Uterus (tissue), 4 donors: ENCODE measurements around the gene ZNF273. TPM values are rescaled to one million over a fixed set of nuclear protein-coding genes. Genes with fewer than 3 reads are reported as not detected.
A peak's percentile ranks its signal among the peaks of the same experiment; 100 is the strongest.
"Not testable (repeated sequence)": the region's sequence is repeated elsewhere in the genome, so short reads cannot be mapped to it uniquely, and the experiment has no call there.

ENCODE experiments used
- DNase-seq, 2 donors: peaks; one replicate each; pipeline ENCODE4 v3.0.0-alpha.2; 2019 to 2020
- H3K27ac ChIP-seq, 2 donors: fragments of 200-600 bp; sonication (generic); 1 replicate in 1 of 2; 2 replicates in 1 of 2; pipeline ENCODE4 v1.5.1; 2016 to 2018
- H3K27me3 ChIP-seq, 2 donors: fragments of 200-600 bp; sonication (generic); one replicate each; pipeline ENCODE4 v1.5.1; 2018 to 2019; ENCODE audit warnings: control low read depth in 1 of 2
- H3K36me3 ChIP-seq, 2 donors: fragments of 200-600 bp; sonication (generic); one replicate each; pipeline ENCODE4 v1.5.1; 2019; ENCODE audit warnings: control low read depth in 1 of 2
- H3K4me1 ChIP-seq, 2 donors: fragments of 200-600 bp; sonication (generic); one replicate each; pipeline ENCODE4 v1.5.1; 2018 to 2019; ENCODE audit warnings: control low read depth in 1 of 2
- H3K4me3 ChIP-seq, 2 donors: fragments of 200-600 bp; sonication (generic); 1 replicate in 1 of 2; 2 replicates in 1 of 2; pipeline ENCODE4 v1.5.1; 2018 to 2019; ENCODE audit warnings: mild to moderate bottlenecking in 1 of 2
- H3K9me3 ChIP-seq, 2 donors: fragments of 200-600 bp; sonication (generic); one replicate each; pipeline ENCODE4 v1.5.1; 2019; ENCODE audit warnings: control low read depth in 1 of 2
- POLR2A ChIP-seq, 2 donors: fragments of 450-650 bp; IDR thresholded peaks; one replicate each; pipeline ENCODE4 v1.6.1; 2016; ENCODE audit warnings: antibody characterized with exemption in 2 of 2, mild to moderate bottlenecking in 1 of 2, moderate library complexity in 1 of 2
- intact Hi-C: fragments of 100-400 bp; cut with DNase I; formaldehyde crosslinking; loops from one replicate; pipeline ENCODE4 v1.15.1; 2023; ENCODE audit warnings: low total_unique reads
- total RNA-seq, 4 donors: library from RNA; depleted of rRNA in 3 of 4; stranded (reverse); fragments of >200 nt in 3 of 4; gene quantifications; one replicate each; pipeline versions ENCODE4 v1.1.0 to v1.2.4, GENCODE V29; 2014 to 2023
- TF ChIP-seq, protein P1 (sequence below), 4 experiments: fragments of 200-600 bp in 2 of 4; fragments of 450-650 bp in 2 of 4; sonication (generic) in 2 of 4; IDR thresholded peaks; one replicate each; pipeline ENCODE4 v1.5.1; 2016 to 2019; ENCODE audit warnings: antibody characterized with exemption in 4 of 4, mild to moderate bottlenecking in 2 of 4, moderate library complexity in 1 of 4
- donor health status: DM: yes; HTN: yes; CAD: no.

The ZNF273 gene
- total RNA-seq, 4 donors from 2014 or later, result 1.5 to 21.8 (median 8.0) TPM

DNA sequence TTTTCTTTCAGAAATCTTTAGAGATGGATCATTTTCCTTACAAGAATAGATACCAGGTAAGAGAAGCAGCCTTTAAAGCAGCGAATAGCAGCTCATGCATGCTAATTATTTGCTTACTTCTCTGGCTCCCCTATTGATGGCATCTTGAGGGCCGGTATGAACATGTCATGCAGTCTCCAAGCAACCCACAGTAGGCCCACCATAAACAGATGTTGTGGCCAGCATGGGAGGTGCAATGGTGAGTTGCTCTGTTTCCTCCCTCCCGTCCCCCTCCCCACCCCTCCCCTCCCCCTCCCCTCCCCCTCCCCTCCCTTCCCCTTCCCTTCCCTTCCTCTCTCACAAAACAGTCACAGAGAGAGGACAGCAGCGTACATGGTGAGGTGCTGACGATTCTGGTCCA is 9.7 kb upstream of the ZNF273 start:
- no peak overlapping the region for H3K4me3 ChIP-seq
- TF ChIP-seq, protein P1, sequence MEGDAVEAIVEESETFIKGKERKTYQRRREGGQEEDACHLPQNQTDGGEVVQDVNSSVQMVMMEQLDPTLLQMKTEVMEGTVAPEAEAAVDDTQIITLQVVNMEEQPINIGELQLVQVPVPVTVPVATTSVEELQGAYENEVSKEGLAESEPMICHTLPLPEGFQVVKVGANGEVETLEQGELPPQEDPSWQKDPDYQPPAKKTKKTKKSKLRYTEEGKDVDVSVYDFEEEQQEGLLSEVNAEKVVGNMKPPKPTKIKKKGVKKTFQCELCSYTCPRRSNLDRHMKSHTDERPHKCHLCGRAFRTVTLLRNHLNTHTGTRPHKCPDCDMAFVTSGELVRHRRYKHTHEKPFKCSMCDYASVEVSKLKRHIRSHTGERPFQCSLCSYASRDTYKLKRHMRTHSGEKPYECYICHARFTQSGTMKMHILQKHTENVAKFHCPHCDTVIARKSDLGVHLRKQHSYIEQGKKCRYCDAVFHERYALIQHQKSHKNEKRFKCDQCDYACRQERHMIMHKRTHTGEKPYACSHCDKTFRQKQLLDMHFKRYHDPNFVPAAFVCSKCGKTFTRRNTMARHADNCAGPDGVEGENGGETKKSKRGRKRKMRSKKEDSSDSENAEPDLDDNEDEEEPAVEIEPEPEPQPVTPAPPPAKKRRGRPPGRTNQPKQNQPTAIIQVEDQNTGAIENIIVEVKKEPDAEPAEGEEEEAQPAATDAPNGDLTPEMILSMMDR (IDR thresholded peaks at IDR 0.05), result no peak
- TF ChIP-seq POLR2A (IDR thresholded peaks at IDR 0.05), result no peak
- no peak overlapping the region for H3K27ac ChIP-seq

DNA sequence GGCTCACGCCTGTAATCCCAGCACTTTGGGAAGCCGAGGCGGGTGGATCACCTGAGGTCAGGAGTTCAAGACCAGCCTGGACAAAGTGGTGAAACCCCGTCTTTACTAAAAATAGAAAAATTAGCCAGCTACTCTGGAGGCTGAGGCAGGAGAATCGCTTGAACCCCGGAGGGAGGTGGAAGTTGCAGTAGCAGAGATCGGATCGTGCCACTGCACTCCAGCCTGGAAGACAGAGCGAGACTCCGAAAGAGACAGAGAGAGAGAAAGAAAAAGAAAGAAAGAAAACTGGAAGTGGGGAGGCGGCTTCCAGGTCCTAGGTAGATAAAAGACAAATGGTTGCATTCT is 640 bp upstream of the ZNF273 start:
- H3K36me3 ChIP-seq, H3K27me3 ChIP-seq, H3K27ac ChIP-seq, DNase-seq, H3K9me3 ChIP-seq, H3K4me1 ChIP-seq, intact Hi-C loops: not testable (repeated sequence)
- H3K4me3 ChIP-seq, result peak overlapping the region; percentile 54 to 76

More for the DNA sequence above, 9.7 kb upstream of the ZNF273 start:
- Histone ChIP-seq H3K4me1 (peaks cover 0 to 7% of the 10 kb centered on the region in 2 donors), H3K27me3 (no peaks in the 10 kb centered on the region), H3K9me3 (no peaks in the 10 kb centered on the region), H3K36me3 (no peaks in the 10 kb centered on the region)
- no peak for DNase-seq
- intact Hi-C loops, result no loop called here

GRCh38 chr7:64904008-64904407 is 935 bp downstream of the ZNF273 start:
- no peak for DNase-seq
- H3K27ac ChIP-seq, result no peak overlapping the region
- peak overlapping the region in 1 of 2 donors; percentile 54 for H3K4me3 ChIP-seq
- peaks cover 0 to 4% of the 10 kb centered on the region in 2 donors for H3K4me1 ChIP-seq
- no peaks in the 10 kb centered on the region for H3K27me3 ChIP-seq
- TF ChIP-seq, protein P1 (IDR thresholded peaks at IDR 0.05), result no peak
- no peak for TF ChIP-seq POLR2A (IDR thresholded peaks at IDR 0.05)
- intact Hi-C loops, result no loop called here
- H3K9me3 ChIP-seq, result no peaks in the 10 kb centered on the region
- H3K36me3 ChIP-seq, result no peaks in the 10 kb centered on the region

GRCh38 chr7:64905133-64905532 is 2.1 kb downstream of the ZNF273 start:
- Histone ChIP-seq H3K27ac (no peak overlapping the region), H3K9me3 (no peaks in the 10 kb centered on the region), H3K27me3 (no peaks in the 10 kb centered on the region), H3K4me3 (no peak overlapping the region), H3K4me1 (peaks cover 0 to 4% of the 10 kb centered on the region in 2 donors), H3K36me3 (no peaks in the 10 kb centered on the region)
- TF ChIP-seq, protein P1 (IDR thresholded peaks at IDR 0.05), result no peak
- TF ChIP-seq POLR2A (IDR thresholded peaks at IDR 0.05), result no peak
- intact Hi-C loops, result no loop called here
- DNase-seq, result no peak

DNA sequence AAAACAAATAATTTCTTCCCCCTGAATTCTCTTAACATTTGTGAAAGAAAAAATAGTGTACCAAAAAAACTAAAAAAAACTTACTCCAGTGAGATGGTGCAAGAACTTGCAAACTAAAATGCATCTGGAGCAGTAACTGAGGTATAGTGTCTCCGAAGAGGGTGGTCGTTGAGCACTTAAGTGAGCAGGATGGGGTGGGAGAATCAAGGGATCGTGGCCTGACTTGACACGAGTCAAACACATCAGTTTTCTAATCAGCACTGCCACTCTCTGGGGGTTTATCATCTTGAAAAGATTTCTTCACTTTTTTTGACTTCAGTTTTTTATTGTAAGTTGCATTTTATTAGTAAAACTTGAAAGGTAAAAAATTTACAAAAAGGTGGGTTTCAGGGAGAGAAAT is 2.5 kb downstream of the ZNF273 start:
- H3K27ac ChIP-seq, result no peak overlapping the region
- no peak for DNase-seq
- TF ChIP-seq POLR2A (IDR thresholded peaks at IDR 0.05), result no peak
- TF ChIP-seq, protein P1 (IDR thresholded peaks at IDR 0.05), result no peak
- no peak overlapping the region for H3K4me3 ChIP-seq
- H3K36me3 ChIP-seq, result no peaks in the 10 kb centered on the region
- no peaks in the 10 kb centered on the region for H3K27me3 ChIP-seq
- peaks cover 0 to 4% of the 10 kb centered on the region in 2 donors for H3K4me1 ChIP-seq
- intact Hi-C loops, result no loop called here
- H3K9me3 ChIP-seq, result no peaks in the 10 kb centered on the region
